T-helper 1 cell treated with Interleukin-12 subunit alpha and Interleukin-12 subunit beta and Interleukin-4 antibody, amounts not matched to agents 30 ng/mL and 1 ng/mL, for 36 hours (primary cell): ENCODE measurements around the gene EIF2AK3. TPM values are rescaled to one million over a fixed set of nuclear protein-coding genes. Genes with fewer than 3 reads are reported as not detected.
"Not testable (repeated sequence)": the region's sequence is repeated elsewhere in the genome, so short reads cannot be mapped to it uniquely, and the experiment has no call there.

Experiments
- intact Hi-C: fragments of 100-400 bp; cut with micrococcal nuclease; formaldehyde crosslinking; loops from one replicate; pipeline ENCODE4 v1.15.1; 2024
- total RNA-seq: library from RNA; stranded (reverse); gene quantifications from 2 replicates; pipeline ENCODE4 v1.2.3, GENCODE V29; 2022

Gene EIF2AK3
- total RNA-seq = 30.5 and 31.4 TPM in 2 replicates

GRCh38 chr2:88627055-88627855 is at the start of gene EIF2AK3:
Gene EIF2AK3, minus strand, starts transcription at chr2:88627464. Its CDS starts 190 bp downstream, at chr2:88627274.
- intact Hi-C loops = loop anchor here (1.0 to 5.0 kb wide), 8 partner anchors 11 to 611 kb away; partner anchors contain the start of genes KRCC1, RNU2-63P and RPIA

GRCh38 chr2:88673363-88673762 is 46.1 kb upstream of the EIF2AK3 start:
- intact Hi-C loops = loop anchor here (2.0 to 5.0 kb wide), 3 partner anchors 73 to 481 kb away; no protein-coding TSS in a partner anchor

- intact Hi-C loops = loop anchor here (2.0 to 5.0 kb wide), 3 partner anchors 71 to 480 kb away; no protein-coding TSS in a partner anchor
Measured at GRCh38 chr2:88671786-88672427, 44.6 kb upstream of the EIF2AK3 start.

- intact Hi-C loops = loop anchor here (1.0 to 10.0 kb wide), 6 partner anchors 22 to 605 kb away; partner anchors contain the start of genes EIF2AK3, RPIA and SMYD1
Measured at GRCh38 chr2:88669482-88670214, 42.4 kb upstream of the EIF2AK3 start.

GRCh38 chr2:88668862-88669261 is 41.6 kb upstream of the EIF2AK3 start:
- intact Hi-C loops = loop anchor here (1.0 to 10.0 kb wide), 5 partner anchors 22 to 604 kb away; partner anchors contain the start of genes EIF2AK3, RPIA and SMYD1

- intact Hi-C loops = loop anchor here (10.0 kb wide), 1 partner anchor 602 kb away; the partner anchor contains the start of gene SMYD1
Measured at GRCh38 chr2:88667219-88667618, 40.0 kb upstream of the EIF2AK3 start.

GRCh38 chr2:88666576-88666975 is 39.3 kb upstream of the EIF2AK3 start:
- intact Hi-C loops = loop anchor here (10.0 kb wide), 1 partner anchor 602 kb away; the partner anchor contains the start of gene SMYD1

GRCh38 chr2:88660622-88661021 is 33.4 kb upstream of the EIF2AK3 start:
- intact Hi-C loops = loop anchor here (10.0 kb wide), 1 partner anchor 596 kb away; the partner anchor contains the start of gene SMYD1

GRCh38 chr2:88659538-88659915 is 32.3 kb upstream of the EIF2AK3 start:
- intact Hi-C loops = no loop called here

- intact Hi-C loops = no loop called here
Measured at GRCh38 chr2:88658881-88659537, 31.7 kb upstream of the EIF2AK3 start.

- intact Hi-C loops = no loop called here
Measured at GRCh38 chr2:88658326-88658725, 31.1 kb upstream of the EIF2AK3 start.

- intact Hi-C loops = no loop called here
Measured at GRCh38 chr2:88657131-88657530, 29.9 kb upstream of the EIF2AK3 start.

GRCh38 chr2:88656690-88657089 is 29.4 kb upstream of the EIF2AK3 start:
- intact Hi-C loops = no loop called here

GRCh38 chr2:88654714-88655113 is 27.4 kb upstream of the EIF2AK3 start:
- intact Hi-C loops = no loop called here

- intact Hi-C loops = no loop called here
Measured at GRCh38 chr2:88651646-88652045, 24.4 kb upstream of the EIF2AK3 start.

GRCh38 chr2:88645291-88645882 is 18.1 kb upstream of the EIF2AK3 start:
- intact Hi-C loops = not testable (repeated sequence)

- intact Hi-C loops = no loop called here
Measured at GRCh38 chr2:88642278-88642677, 15.0 kb upstream of the EIF2AK3 start.

- intact Hi-C loops = no loop called here
Measured at GRCh38 chr2:88641330-88641729, 14.1 kb upstream of the EIF2AK3 start.

GRCh38 chr2:88639865-88640264 is 12.6 kb upstream of the EIF2AK3 start:
- intact Hi-C loops = loop anchor here (1.0 kb wide), 2 partner anchors 29 to 40 kb away; no protein-coding TSS in a partner anchor

- intact Hi-C loops = loop anchor here (1.0 kb wide), 3 partner anchors 10 to 38 kb away; no protein-coding TSS in a partner anchor
Measured at GRCh38 chr2:88638743-88639142, 11.5 kb upstream of the EIF2AK3 start.
